Peyer's patch (tissue), 4 donors: ENCODE measurements around the gene NRXN3.

Experiments used
- CTCF ChIP-seq, 6 experiments: fragments of 450-650 bp in 4 of 6; fragments of 200-600 bp in 2 of 6; sonication (generic) in 1 of 6; IDR thresholded peaks; one replicate each; pipeline ENCODE4 v1.5.1; 2017 to 2019; ENCODE audit warnings: antibody characterized with exemption in 6 of 6, mild to moderate bottlenecking in 3 of 6, moderate library complexity in 1 of 6
- POLR2A ChIP-seq, 2 donors: fragments of 450-650 bp; IDR thresholded peaks; one replicate each; pipeline ENCODE4 v1.5.1; 2017; ENCODE audit warnings: antibody characterized with exemption in 2 of 2, mild to moderate bottlenecking in 2 of 2, moderate library complexity in 2 of 2

- no peak for TF ChIP-seq CTCF (IDR thresholded peaks at IDR 0.05)
- TF ChIP-seq POLR2A (IDR thresholded peaks at IDR 0.05), result no peak
Observed at GRCh38 chr14:78135450-78135891, 34.7 kb upstream of the NRXN3 start.
